Activated CD4-positive, alpha-beta T cell treated with anti-CD3 and anti-CD28 coated beads, Interleukin-2, amount 10 ng/mL, durations not matched to agents 24 days and 14 days (primary cell): ENCODE results near the gene SENP5. TPM values are rescaled to one million over a fixed set of nuclear protein-coding genes. Genes with fewer than 3 reads are reported as not detected.
"Not testable (repeated sequence)": the region's sequence is repeated elsewhere in the genome, so short reads cannot be mapped to it uniquely, and the experiment has no call there.

ENCODE experiments used
- DNase-seq: peaks from one replicate; pipeline ENCODE4 v3.0.0; 2022
- H3K27ac Mint-ChIP-seq: one replicate; pipeline ENCODE4 v1.8.0; 2022; ENCODE audit warnings: mild to moderate bottlenecking, mixed read lengths
- H3K27me3 Mint-ChIP-seq: one replicate; pipeline ENCODE4 v1.8.0; 2022; ENCODE audit warnings: mixed read lengths
- H3K36me3 Mint-ChIP-seq: one replicate; pipeline ENCODE4 v1.8.0; 2022; ENCODE audit warnings: low read depth, mild to moderate bottlenecking, mixed read lengths
- H3K4me1 Mint-ChIP-seq: one replicate; pipeline ENCODE4 v1.8.0; 2021; ENCODE audit warnings: mixed read lengths
- H3K4me3 Mint-ChIP-seq: one replicate; pipeline ENCODE4 v1.8.0; 2022; ENCODE audit warnings: mild to moderate bottlenecking, moderate library complexity, mixed read lengths
- H3K9me3 Mint-ChIP-seq: one replicate; pipeline ENCODE4 v1.8.0; 2021; ENCODE audit warnings: mixed read lengths
- intact Hi-C: fragments of 100-400 bp; cut with micrococcal nuclease; formaldehyde crosslinking; loops from one replicate; pipeline ENCODE4 v1.15.1; 2023
- total RNA-seq: library from RNA; stranded (reverse); gene quantifications from 2 replicates; pipeline ENCODE4 v1.2.3, GENCODE V29; 2022

SENP5 gene
- total RNA-seq, 1 donor from 2014 or later: 47.2 TPM

DNA sequence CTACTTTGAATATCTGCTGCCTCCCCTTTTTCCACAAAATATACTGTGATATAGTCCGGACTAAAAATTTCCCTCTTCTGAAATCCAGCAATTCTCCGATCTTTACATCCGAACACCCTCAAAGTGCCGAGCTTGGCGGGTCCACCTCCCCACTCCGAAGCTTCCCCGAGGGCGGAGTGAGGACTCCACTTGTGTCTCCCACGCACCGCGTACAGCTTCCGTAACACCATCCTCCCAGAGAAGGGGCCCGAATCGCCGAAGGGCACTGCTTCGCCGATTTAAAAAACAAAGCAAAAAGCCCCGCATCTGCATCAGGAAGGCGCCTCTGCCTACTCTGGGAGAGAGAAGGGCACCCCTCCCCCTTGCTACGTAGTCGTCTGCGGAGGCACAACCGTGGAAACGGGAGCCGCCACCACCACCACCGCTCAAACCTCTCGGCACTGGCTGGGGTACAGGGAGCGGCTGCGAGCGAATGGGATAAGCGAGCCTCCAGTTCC, 74.1 kb downstream of the SENP5 start:
- Mint-ChIP-seq H3K9me3 (peaks cover 3% of the 10 kb centered on the region), H3K36me3 (peaks cover 52% of the 10 kb centered on the region), H3K27me3 (peaks cover 2% of the 10 kb centered on the region), H3K4me1 (peaks cover 41% of the 10 kb centered on the region), H3K4me3 (peak overlapping the region; percentile 89), H3K27ac (peak overlapping the region; percentile 95)
- DNase-seq: peak; percentile 88
- intact Hi-C loops: loop anchor here (1.0 to 2.0 kb wide), 7 partner anchors 28 to 438 kb away; partner anchors contain the start of genes CEP19, FBXO45, PIGX and RNF168

DNA sequence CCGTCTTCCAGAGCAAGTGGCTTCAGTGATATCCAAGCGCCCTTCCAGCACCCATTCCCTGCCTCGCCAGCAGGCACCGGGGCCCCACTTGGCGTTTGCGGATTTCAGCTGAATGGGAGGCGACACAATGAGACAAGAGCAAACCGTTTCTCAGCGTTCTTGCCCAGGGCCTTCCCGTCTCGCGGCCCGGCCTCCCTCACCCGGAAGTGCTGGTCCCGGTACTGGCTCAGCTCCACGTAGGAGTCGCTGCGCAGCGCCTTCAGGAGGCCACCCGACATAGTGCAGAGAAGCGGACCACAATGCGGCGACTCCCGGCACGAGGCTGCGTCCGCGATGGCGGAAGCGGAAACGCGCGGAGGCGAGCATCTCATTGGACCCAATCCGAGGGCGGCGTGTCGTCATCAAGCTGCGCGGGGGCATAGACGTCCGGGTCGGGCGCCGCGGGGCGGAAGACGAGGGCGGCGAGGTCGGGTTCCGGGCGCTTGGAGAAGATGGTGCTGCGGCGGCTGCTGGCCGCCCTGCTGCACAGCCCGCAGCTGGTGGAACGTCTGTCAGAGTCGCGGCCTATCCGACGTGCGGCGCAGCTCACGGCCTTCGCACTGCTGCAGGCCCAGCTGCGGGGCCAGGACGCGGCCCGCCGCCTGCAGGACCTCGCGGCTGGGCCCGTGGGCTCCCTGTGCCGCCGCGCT, 74.7 kb downstream of the SENP5 start, which contains the start of gene NCBP2:
Gene NCBP2 (minus strand): TSS at position 303 of the 689 bp plus-strand sequence. CDS start 25 bp downstream, at position 278.
- H3K27ac Mint-ChIP-seq: peak within 1 kb of the TSS; percentile 95
- intact Hi-C loops: loop anchor here (1.0 to 2.0 kb wide), 7 partner anchors 27 to 439 kb away; partner anchors contain the start of genes CEP19, FBXO45, PIGX and RNF168
- peaks cover 46% of the 10 kb centered on the region for H3K36me3 Mint-ChIP-seq
- peaks cover 41% of the 10 kb centered on the region for H3K4me1 Mint-ChIP-seq
- peaks cover 3% of the 10 kb centered on the region for H3K9me3 Mint-ChIP-seq
- peak within 1 kb of the TSS; percentile 89 for H3K4me3 Mint-ChIP-seq
- peak; percentile 100 for DNase-seq
- peaks cover 2% of the 10 kb centered on the region for H3K27me3 Mint-ChIP-seq

DNA sequence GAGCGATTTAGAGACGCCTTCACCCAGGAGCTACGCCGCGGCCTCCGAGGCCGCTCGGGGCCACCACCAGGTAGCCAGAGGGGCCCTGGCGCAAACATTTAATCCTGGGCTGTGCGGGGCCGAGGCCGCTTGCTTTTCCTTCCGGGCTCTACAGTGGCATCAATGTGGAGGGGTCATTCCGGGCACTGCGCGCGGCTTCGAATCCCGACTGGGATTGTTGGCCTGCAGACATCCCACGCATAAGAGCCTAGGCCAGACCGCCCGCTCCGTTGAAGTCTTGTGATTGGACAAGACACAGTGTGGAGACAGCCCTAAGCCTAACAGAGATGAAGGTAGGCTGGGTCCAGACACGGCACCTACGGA, 75.2 kb downstream of the SENP5 start:
- Mint-ChIP-seq H3K4me3 (peak overlapping the region; percentile 89), H3K36me3 (peaks cover 41% of the 10 kb centered on the region), H3K4me1 (peaks cover 41% of the 10 kb centered on the region), H3K27ac (peak overlapping the region; percentile 95), H3K27me3 (peaks cover 2% of the 10 kb centered on the region), H3K9me3 (peaks cover 3% of the 10 kb centered on the region)
- intact Hi-C loops: loop anchor here (1.0 to 2.0 kb wide), 7 partner anchors 26 to 440 kb away; partner anchors contain the start of genes CEP19, FBXO45, PIGX and RNF168
- peak; percentile 74 for DNase-seq

DNA sequence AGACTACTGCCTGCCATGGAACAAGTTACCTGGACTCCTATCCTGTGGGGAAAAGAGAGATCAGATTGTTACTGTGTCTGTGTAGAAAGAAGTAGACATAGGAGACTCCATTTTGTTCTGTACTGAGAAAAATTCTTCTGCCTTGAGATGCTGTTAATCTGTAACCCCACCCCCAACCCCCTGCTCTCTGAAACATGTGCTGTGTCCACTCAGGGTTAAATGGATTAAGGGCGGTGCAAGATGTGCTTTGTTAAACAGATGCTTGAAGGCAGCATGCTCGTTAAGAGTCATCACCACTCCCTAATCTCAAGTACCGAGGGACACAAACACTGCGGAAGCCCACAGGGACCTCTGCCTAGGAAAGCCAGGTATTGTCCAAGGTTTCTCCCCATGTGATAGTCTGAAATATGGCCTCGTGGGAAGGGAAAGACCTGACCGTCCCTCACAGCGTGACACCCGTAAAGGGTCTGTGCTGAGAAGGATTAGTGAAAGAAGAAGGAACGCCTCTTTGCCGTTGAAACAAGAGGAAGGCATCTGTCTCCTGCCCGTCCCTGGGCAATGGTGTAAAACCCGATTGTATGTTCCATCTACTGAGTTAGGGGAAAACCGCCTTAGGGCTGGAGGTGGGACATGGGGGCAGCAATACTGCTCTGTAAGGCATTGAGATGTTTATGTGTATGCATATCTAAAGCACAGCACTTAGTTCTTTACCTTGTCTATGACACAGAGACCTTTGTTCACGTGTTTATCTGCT, 76.5 kb downstream of the SENP5 start:
- intact Hi-C loops, H3K27me3 Mint-ChIP-seq, DNase-seq, H3K9me3 Mint-ChIP-seq: not testable (repeated sequence)
- Mint-ChIP-seq H3K4me1 (peaks cover 38% of the 10 kb centered on the region), H3K4me3 (peak overlapping the region; percentile 89), H3K36me3 (peaks cover 30% of the 10 kb centered on the region), H3K27ac (peak overlapping the region; percentile 49)

DNA sequence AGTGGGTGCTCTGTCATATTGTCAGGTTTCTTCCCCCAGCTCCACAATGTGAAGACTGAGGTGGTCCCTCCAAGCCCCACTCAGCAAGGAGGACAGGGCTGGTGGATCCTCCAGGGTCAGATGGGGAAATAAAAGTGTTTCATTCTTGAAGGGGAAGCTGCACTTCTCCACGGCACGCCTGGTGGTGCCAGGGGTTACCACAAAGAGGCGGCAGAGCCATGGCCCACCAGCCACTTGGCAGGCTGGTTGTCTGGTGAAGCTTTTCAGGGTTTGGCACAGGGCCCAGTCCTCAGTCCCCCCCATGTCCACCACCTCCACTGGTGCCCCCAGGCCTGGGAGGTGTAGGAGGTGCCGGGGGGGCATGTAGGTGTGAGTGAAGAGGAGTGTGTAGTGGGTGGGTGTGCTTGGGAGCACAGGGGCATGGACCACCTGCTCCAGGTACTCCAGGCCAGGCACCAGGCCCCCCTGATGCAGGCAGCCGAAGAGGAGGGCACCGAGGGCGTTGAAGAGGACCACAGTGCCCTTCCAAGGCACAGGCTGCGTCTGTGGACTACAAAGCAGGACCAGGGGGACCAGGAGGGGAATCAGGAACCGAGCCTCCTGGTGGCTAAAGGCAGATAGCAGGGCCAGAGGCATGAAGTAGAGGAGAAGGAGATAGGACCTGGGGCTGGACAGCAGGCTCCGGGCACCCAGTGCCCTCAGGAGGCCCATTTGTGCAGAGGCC, 79.6 kb downstream of the SENP5 start:
- Mint-ChIP-seq H3K9me3 (peaks cover 3% of the 10 kb centered on the region), H3K4me1 (peaks cover 19% of the 10 kb centered on the region), H3K4me3 (no peak overlapping the region), H3K27me3 (peaks cover 2% of the 10 kb centered on the region), H3K36me3 (peaks cover 18% of the 10 kb centered on the region), H3K27ac (no peak overlapping the region)
- intact Hi-C loops: no loop called here
- no peak for DNase-seq

DNA sequence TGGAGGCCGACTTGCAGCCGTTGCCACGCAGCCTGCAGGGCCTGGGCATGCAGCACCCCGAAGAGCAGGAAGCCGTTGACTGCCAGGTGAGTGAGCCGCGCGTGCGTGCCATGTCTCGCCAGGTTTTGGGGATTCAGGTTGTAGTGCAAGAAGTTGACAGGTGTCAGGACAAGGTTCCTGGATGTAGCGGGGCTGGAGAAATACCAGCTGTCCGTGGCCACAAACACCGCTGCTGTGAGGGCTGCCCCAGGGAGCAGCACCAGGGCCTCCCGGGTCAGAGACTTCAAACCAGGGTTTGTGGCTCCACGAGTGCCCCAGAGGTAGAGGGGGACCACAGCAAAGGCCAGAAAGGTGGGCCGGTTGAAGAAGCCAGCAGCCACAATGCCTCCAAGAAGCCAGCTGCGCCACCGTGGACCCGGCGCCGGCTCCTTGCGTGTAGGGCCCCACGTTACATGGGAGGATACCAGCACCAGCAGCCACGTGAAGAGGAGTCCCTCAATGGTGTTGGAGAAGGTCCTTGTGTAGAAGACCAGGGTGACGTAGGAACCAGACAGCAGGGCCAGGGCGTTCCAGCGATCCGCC, 80.2 kb downstream of the SENP5 start:
- intact Hi-C loops: no loop called here
- no peak for DNase-seq
- H3K27ac Mint-ChIP-seq: no peak overlapping the region
- no peak overlapping the region for H3K4me3 Mint-ChIP-seq
- no peaks in the 10 kb centered on the region for H3K9me3 Mint-ChIP-seq
- peaks cover 17% of the 10 kb centered on the region for H3K4me1 Mint-ChIP-seq
- H3K36me3 Mint-ChIP-seq: peaks cover 15% of the 10 kb centered on the region
- H3K27me3 Mint-ChIP-seq: no peaks in the 10 kb centered on the region

DNA sequence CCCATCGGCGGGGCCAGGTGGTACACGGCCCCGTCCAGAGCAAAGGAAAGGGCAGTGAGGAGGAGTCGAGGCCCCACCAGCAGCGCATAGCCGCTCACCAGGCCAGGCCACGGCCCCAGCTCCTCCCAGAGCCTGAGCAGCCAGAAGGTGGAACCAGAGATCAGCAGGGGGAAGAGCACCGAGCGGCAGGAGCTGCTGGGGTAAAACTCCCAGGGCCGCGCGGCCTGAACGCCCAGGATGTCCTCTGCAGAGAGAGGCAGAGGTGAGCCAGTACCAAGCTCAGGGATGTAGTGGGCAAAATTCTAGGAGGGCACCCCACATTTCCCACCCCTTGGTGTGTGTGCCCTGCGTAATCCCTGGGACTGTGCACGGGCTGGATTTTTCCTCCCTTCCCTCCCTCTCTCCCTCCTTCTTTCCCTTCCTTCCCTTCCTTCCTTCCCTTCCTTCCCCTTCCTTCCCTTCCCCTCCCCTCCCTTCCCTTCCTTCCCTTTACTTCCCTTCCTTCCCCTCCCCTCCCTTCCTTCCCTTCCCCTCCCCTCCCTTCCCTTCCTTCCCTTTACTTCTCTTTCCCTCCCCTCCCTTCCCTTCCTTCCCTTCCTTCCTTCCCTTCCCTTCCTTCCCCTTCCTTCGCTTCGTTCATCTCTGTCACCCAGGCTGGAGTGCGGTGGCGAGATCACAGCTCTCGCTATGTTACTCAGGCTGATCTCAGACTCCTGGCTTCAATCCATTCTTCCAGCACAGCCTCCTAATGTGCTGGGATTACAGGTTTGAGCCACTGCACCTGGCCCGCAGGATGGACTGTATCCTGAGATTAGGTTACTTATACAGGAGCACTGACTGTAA, 80.9 kb downstream of the SENP5 start:
- peaks cover 10% of the 10 kb centered on the region for H3K4me1 Mint-ChIP-seq
- DNase-seq: no peak
- no peak overlapping the region for H3K4me3 Mint-ChIP-seq
- intact Hi-C loops: no loop called here
- peaks cover 8% of the 10 kb centered on the region for H3K36me3 Mint-ChIP-seq
- peaks cover 5% of the 10 kb centered on the region for H3K27me3 Mint-ChIP-seq
- no peaks in the 10 kb centered on the region for H3K9me3 Mint-ChIP-seq
- no peak overlapping the region for H3K27ac Mint-ChIP-seq

DNA sequence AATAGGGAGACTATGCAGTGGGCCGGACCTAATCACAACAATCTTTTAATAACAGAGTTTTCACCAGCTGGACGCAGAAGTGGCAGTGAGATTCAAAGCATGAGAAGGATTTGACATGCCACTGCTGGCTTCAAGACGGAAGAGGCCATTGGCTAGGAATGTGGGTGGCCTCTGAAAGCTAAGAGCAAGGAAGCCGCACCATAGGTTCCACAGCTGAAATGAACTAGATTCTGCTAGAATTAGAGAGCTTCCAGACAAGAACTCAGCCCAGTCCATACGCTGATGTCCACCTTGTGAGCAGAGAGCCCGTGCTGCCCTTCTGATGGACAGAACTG, 81.5 kb downstream of the SENP5 start:
- Mint-ChIP-seq H3K27ac (no peak overlapping the region), H3K4me3 (no peak overlapping the region), H3K4me1 (peaks cover 5% of the 10 kb centered on the region), H3K27me3 (peaks cover 5% of the 10 kb centered on the region), H3K9me3 (no peaks in the 10 kb centered on the region), H3K36me3 (peaks cover 5% of the 10 kb centered on the region)
- intact Hi-C loops: no loop called here
- no peak for DNase-seq

DNA sequence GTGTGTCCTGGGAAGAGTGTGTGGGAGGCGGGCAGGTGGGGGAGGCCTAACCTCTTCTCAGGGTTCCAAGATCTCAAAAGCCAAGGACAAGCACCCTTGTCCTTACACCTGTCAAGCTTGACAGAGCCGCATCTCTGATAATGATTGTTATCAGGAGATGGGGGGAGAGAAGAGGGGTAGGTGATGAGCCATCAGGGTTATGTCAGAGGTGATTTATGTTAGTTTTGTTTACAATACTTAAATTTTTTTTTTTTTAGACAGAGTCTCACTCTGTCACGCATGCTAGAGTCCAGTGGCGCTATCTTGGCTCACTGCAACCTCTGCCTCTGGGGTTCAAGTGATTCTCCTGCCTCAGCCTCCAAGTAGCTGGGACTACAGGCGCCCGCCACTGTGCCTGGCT, 82.0 kb downstream of the SENP5 start:
- no peak overlapping the region for H3K27ac Mint-ChIP-seq
- no peaks in the 10 kb centered on the region for H3K9me3 Mint-ChIP-seq
- H3K4me1 Mint-ChIP-seq: peaks cover 2% of the 10 kb centered on the region
- peaks cover 3% of the 10 kb centered on the region for H3K36me3 Mint-ChIP-seq
- no peak overlapping the region for H3K4me3 Mint-ChIP-seq
- no peak for DNase-seq
- intact Hi-C loops: no loop called here
- H3K27me3 Mint-ChIP-seq: peaks cover 10% of the 10 kb centered on the region

DNA sequence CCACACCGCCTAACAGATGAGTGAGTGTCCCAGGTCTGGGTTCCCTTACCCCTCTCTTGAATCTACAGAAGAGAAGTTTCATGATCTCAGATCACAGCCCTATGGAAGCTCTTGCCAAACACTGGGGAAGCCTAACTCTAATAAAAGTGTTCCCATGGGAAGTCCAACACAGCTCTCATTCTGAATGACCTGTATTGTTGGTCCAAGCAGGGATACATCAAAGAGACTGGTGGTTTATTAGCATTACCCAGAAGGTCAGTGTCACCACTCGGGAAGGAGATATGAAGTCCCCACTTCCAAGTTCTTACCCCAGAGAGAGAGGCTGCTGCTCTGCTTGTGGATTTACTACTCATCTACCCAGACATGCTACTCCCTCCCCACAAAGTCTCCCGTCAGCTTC, 83.7 kb downstream of the SENP5 start:
- no peaks in the 10 kb centered on the region for H3K9me3 Mint-ChIP-seq
- DNase-seq: no peak
- H3K4me3 Mint-ChIP-seq: no peak overlapping the region
- H3K4me1 Mint-ChIP-seq: no peaks in the 10 kb centered on the region
- no peak overlapping the region for H3K27ac Mint-ChIP-seq
- intact Hi-C loops: no loop called here
- no peaks in the 10 kb centered on the region for H3K36me3 Mint-ChIP-seq
- peaks cover 11% of the 10 kb centered on the region for H3K27me3 Mint-ChIP-seq

DNA sequence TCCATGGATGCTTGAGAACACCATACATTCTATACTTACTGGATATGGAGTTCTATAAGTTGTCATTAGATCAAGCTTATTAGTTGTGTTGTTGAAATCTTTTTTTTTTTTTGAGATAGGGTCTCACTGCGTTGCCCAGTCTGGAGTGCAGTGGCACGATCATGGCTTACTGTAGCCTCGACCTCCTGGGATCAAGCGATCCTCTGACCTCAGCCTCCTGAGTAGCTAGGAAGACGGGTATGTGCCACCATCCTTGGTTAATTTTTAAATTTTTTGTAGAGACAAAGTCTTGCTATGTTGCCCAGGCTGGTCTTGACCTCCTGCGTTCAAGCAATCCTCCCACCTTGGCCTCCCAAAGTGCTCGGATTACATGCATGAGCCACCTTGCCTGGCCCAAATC, 87.1 kb downstream of the SENP5 start:
- peaks cover 14% of the 10 kb centered on the region for H3K27me3 Mint-ChIP-seq
- no peaks in the 10 kb centered on the region for H3K9me3 Mint-ChIP-seq
- H3K4me3 Mint-ChIP-seq: no peak overlapping the region
- H3K36me3 Mint-ChIP-seq: no peaks in the 10 kb centered on the region
- no peak for DNase-seq
- H3K4me1 Mint-ChIP-seq: peaks cover 3% of the 10 kb centered on the region
- intact Hi-C loops: no loop called here
- no peak overlapping the region for H3K27ac Mint-ChIP-seq

DNA sequence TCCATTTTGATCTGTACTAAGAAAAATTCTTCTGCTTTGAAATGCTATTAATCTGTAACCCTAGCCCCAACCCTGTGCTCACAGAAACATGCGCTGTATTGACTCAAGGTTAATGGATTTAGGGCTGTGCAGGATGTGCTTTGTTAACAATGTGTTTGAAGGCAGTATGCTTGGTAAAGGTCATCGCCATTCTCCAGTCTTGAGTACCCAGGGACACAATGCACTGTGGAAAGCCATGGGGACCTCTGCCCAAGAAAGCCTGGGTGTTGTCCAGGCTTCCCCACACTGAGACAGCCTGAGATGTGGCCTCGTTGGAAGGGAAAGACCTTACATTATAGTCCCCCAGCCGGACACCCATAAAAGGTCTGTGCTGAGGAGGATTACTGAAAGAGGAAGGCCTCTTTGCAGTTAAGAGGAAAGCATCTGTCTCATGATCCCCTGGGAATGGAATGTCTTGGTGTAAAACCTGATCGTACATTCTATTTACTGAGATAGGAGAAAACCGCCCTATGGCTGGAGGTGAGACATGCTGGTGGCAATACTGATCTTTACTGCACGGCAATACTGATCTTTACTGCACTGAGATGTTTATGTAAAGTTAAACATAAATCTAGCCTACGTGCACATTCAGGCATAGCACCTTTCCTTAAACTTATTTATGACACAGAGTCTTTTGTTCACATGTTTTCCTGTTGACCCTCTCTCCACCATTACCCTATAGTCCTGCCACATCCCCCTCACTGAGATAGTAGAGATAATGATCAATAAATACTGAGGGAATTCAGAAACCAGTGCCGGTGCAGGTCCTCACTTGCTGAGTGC, 94.6 kb downstream of the SENP5 start:
- no peak overlapping the region for H3K4me3 Mint-ChIP-seq
- H3K27me3 Mint-ChIP-seq: no peaks in the 10 kb centered on the region
- H3K4me1 Mint-ChIP-seq: peaks cover 5% of the 10 kb centered on the region
- intact Hi-C loops: no loop called here
- no peak overlapping the region for H3K27ac Mint-ChIP-seq
- DNase-seq: no peak
- H3K36me3 Mint-ChIP-seq: peaks cover 5% of the 10 kb centered on the region
- no peaks in the 10 kb centered on the region for H3K9me3 Mint-ChIP-seq
